HUES6 (cell line): ENCODE measurements around the gene COL12A1.

Source experiments
- H3K27ac ChIP-seq: 2 replicates; pipeline ENCODE4 v1.7.0; 2013; ENCODE audit warnings: low read depth, mild to moderate bottlenecking, low read length, inconsistent platforms
- H3K27me3 ChIP-seq: 2 replicates; pipeline ENCODE4 v1.6.1; 2013; ENCODE audit warnings: low read length; ENCODE audit not compliant: control insufficient read depth, insufficient read depth
- H3K36me3 ChIP-seq: 2 replicates; pipeline ENCODE4 v1.6.1; 2013; ENCODE audit warnings: low read length; ENCODE audit not compliant: control insufficient read depth, insufficient read depth
- H3K4me1 ChIP-seq: 2 replicates; pipeline ENCODE4 v1.6.1; 2013; ENCODE audit warnings: low read length; ENCODE audit not compliant: control insufficient read depth, insufficient read depth
- H3K4me3 ChIP-seq: 2 replicates; pipeline ENCODE4 v1.5.1; 2013; ENCODE audit warnings: low read depth, low read length
- H3K9ac ChIP-seq: one replicate; pipeline ENCODE4 v1.6.1; 2013; ENCODE audit warnings: mild to moderate bottlenecking, low read length
- H3K9me3 ChIP-seq: 2 replicates; pipeline ENCODE4 v1.6.1; 2013; ENCODE audit warnings: low read depth, low read length; ENCODE audit not compliant: control insufficient read depth, insufficient read depth

Gene COL12A1

DNA sequence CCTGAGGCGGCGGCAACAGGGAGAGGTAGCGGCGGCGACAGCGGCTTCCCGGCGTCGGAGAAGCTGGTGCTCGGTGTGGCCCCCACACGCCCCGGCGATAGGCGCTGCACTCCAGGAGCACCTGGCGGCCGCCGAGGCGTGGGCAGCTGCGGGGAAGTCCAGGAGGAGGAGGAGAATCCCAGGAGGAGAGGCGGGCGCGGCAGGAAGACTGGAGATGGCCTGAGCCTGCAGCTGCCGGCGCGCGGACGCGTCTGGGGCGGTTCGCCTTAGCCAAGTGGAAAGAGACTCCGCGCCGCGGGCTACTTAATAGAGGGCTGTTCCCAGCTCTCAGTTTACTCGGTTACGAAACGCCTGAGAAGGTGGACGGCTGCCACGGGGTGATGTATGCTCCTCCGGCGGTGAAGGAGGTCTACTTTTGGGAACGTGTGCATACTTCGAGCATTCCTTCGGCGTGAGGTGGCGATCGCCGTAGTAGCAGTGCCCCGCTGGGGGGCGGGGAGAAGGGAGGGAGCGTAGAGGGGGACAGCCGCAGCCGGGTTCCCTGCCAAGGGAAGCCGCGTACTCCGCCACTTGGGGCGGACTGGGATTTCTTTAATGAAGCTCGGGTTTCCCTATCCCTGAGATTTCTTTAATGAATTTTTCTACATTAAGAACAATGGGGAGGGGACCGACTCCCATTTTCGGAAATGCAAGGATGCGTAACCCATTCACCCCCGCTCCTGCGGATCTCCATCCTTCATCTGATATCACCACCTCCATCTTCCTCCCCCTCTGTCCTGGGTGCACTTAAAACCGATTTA lies at the start of gene COL12A1:
TSS of gene COL12A1 (minus strand) at position 278 of the 800 bp plus-strand sequence. CDS start 3,261 bp downstream, outside the sequence.
- Histone ChIP-seq H3K4me1 (peaks cover 28% of the 10 kb centered on the region), H3K4me3 (peak within 1 kb of the TSS; percentile 71), H3K27me3 (peaks cover 87% of the 10 kb centered on the region)

DNA sequence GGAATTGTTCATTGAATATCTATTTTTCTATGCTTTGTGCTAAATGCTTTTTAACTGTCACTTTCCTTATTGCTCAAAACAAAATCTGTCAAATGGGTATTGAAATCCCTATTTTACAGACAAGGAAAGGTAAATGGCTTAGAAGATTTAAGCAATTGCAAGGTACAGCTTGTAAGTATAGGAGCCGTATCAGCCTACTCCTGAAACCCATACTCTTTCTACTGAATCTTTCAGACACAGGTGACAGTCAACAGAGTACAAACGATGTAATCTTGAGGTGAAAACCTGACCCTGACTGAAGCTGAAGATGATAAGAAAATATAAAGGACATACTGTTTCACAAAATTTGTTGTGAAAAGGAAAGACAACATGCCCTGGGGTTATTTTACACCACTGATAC lies 44.7 kb upstream of the COL12A1 start:
- peaks cover 12% of the 10 kb centered on the region for H3K36me3 ChIP-seq
- H3K27ac ChIP-seq: peak overlapping the region; percentile 47; the same call in 1 of the 2 replicates
- peaks cover 33% of the 10 kb centered on the region for H3K4me1 ChIP-seq
- no peak overlapping the region for H3K9ac ChIP-seq
- no peaks in the 10 kb centered on the region for H3K27me3 ChIP-seq
- H3K4me3 ChIP-seq: no peak overlapping the region
- no peaks in the 10 kb centered on the region for H3K9me3 ChIP-seq

More for the DNA sequence above, at the start of gene COL12A1:
- Histone ChIP-seq H3K9me3 (no peaks in the 10 kb centered on the region), H3K9ac (peak within 1 kb of the TSS; percentile 39), H3K27ac (no peak within 1 kb of the TSS), H3K36me3 (no peaks in the 10 kb centered on the region)

GRCh38 chr6:75249837-75250236 lies 44.0 kb upstream of the COL12A1 start:
- H3K9me3 ChIP-seq: no peaks in the 10 kb centered on the region
- peak overlapping the region; percentile 16; the same call in 1 of the 2 replicates for H3K4me3 ChIP-seq
- H3K9ac ChIP-seq: no peak overlapping the region
- H3K27ac ChIP-seq: 0 out of 2 replicates have a peak overlapping the region, but pooled peaks have one; percentile 47
- H3K27me3 ChIP-seq: no peaks in the 10 kb centered on the region
- H3K36me3 ChIP-seq: peaks cover 6% of the 10 kb centered on the region; the same call in 1 of the 2 replicates
- H3K4me1 ChIP-seq: peaks cover 33% of the 10 kb centered on the region

DNA sequence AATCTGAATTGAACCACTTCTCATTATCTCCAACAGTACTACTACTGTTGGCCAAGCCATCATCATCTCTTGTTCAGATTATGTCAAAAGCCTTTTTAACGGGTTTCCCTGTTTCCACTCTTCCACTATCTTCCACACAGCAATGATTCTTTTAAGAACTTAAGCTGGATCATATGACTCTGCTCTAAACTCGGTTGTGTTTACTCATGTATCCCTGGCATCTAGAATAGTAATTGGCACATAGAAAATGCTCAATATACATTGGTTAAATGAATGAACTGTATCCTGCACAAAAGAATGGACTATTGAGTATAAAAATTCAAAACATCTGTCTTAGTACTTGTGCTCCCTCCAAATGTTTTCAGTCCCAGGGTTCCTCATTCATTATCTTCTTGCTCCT lies 40.5 kb upstream of the COL12A1 start:
- Histone ChIP-seq H3K4me3 (no peak overlapping the region), H3K9me3 (no peaks in the 10 kb centered on the region)

GRCh38 chr6:75244063-75244584 lies 38.3 kb upstream of the COL12A1 start:
- H3K27ac ChIP-seq: peak overlapping the region; percentile 24; the same call in 1 of the 2 replicates
- no peaks in the 10 kb centered on the region for H3K9me3 ChIP-seq
- peaks cover 6% of the 10 kb centered on the region; the same call in 1 of the 2 replicates for H3K4me1 ChIP-seq
- H3K9ac ChIP-seq: peak overlapping the region; percentile 79
- peak overlapping the region; percentile 93 for H3K4me3 ChIP-seq
- peaks cover 24% of the 10 kb centered on the region for H3K36me3 ChIP-seq
- no peaks in the 10 kb centered on the region for H3K27me3 ChIP-seq

More for the DNA sequence above, 40.5 kb upstream of the COL12A1 start:
- H3K27ac ChIP-seq: no peak overlapping the region
- no peak overlapping the region for H3K9ac ChIP-seq
- H3K27me3 ChIP-seq: no peaks in the 10 kb centered on the region
- H3K36me3 ChIP-seq: peaks cover 1% of the 10 kb centered on the region
- peaks cover 26% of the 10 kb centered on the region for H3K4me1 ChIP-seq

DNA sequence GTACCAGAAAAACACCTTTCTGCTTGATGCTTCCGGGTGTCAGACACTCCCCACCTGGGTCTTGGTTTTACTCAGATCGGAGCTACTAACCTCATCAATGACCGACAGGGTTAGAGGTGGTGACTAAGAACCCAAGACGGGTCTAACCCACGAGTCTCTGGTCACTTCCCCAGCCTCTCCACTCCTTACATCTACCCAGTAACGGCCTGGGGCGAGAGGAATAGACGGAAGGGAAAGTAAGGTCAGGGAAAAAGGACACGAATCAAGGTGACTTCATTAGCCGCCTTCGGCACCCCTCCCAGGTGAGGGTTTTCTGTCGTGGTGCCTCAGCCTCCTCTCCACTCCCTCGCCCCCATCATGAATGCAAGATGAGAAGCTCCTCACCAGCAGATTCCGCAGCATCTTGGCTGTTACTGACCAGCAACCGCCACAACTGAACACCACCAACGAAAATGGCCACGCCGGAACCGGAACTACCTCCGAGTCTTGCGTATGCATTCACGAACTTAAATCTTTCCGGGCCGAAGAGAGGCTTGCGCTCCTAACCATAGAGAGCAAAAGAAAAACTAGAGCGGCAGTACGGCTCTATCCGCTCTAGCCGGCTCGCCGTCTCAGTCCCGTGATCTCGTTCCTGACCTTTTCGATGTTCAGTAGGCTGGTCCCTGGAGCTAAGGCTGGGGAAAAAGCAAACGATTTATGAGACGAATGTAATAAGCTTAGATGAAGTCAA lies 37.6 kb upstream of the COL12A1 start, which contains the start of gene COX7A2:
TSS of gene COX7A2 (minus strand) at position 469 of the 730 bp plus-strand sequence. CDS start at position 402, 67 bp downstream.
- Histone ChIP-seq H3K36me3 (peaks cover 29% of the 10 kb centered on the region), H3K27ac (peak within 1 kb of the TSS; percentile 45; the same call in 1 of the 2 replicates), H3K9ac (peak within 1 kb of the TSS; percentile 89), H3K4me3 (peak within 1 kb of the TSS; percentile 93), H3K9me3 (no peaks in the 10 kb centered on the region), H3K4me1 (peaks cover 6% of the 10 kb centered on the region; the same call in 1 of the 2 replicates), H3K27me3 (no peaks in the 10 kb centered on the region)

DNA sequence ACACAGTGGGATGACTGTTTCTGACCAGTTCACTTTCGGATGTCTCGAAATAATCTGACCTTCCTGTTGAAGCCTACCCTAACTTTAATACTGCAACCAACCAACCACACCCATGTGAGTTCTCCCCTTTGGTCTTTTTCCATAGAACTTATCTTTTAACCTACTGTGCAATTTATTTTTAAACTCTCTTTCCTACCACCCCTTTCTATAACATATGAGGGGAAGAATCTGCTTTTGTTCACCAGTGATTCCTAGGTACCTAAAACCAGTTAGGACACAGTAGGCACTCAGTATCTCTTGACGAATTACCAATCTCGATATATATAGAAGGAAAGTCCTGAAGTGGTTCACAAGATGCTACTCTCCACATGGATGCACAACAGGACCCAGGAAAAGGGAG lies 30.8 kb upstream of the COL12A1 start:
- Histone ChIP-seq H3K4me3 (no peak overlapping the region), H3K4me1 (0 out of 2 replicates have a peak, but pooled peaks cover 13% of the 10 kb centered on the region), H3K9me3 (no peaks in the 10 kb centered on the region), H3K27me3 (no peaks in the 10 kb centered on the region), H3K36me3 (peaks cover 44% of the 10 kb centered on the region), H3K27ac (no peak overlapping the region), H3K9ac (no peak overlapping the region)

DNA sequence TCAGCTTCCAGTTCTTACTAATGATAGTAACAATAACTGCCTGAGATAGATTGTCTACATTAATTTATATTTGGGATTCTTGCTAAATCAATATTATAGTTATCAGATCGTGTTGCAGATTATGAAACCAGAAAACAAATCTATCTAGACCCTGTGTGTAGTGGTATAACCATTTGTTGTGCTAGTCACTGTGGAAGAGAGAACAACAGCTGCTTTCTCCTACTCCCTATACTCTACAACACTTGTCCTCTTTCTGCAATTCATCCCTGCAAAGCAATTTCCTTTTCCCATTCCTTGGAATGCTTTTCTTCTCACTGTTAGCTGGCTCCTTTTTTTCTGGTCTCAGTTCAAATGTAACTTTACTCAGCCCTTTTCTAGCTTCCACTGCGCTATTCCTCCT lies 29.4 kb upstream of the COL12A1 start:
- H3K4me1 ChIP-seq: peaks cover 21% of the 10 kb centered on the region
- H3K9me3 ChIP-seq: no peaks in the 10 kb centered on the region
- peaks cover 31% of the 10 kb centered on the region for H3K36me3 ChIP-seq
- no peak overlapping the region for H3K27ac ChIP-seq
- H3K4me3 ChIP-seq: no peak overlapping the region
- H3K27me3 ChIP-seq: no peaks in the 10 kb centered on the region
- H3K9ac ChIP-seq: no peak overlapping the region

DNA sequence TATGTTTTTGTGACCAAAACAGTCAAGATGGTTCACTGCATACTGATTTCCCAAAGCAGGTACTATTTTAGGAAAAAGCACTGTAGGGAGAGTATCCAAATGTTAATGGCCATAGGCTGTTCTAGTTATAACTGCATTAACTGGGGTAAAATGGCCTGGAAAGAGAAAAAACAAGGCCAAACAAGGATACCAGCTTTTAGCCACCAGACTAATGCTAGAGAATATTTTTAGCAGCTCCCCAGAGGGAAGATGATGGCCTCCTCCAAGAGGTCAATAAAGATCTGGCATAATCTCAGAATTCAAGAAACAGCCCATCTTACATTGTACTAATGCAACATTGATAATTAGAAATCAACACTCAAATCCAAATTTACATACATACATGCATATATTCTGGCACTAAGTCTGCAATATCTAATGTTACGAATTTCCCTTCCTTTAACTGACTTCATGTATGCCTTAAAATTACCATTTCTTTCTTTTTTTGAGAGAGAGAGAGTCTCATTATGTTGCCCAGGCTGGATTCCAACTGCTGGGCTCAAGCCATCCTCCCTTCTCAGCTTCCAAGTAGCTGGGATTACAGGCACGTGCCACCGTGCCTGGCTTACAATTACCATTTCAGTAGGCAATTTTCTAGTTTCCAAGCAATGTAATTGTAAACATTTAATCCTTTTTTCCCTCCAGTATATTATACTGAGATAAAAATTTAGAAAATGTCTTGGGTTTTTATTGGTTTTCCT lies 28.4 kb upstream of the COL12A1 start:
- Histone ChIP-seq H3K36me3 (peaks cover 22% of the 10 kb centered on the region), H3K4me3 (no peak overlapping the region), H3K9me3 (no peaks in the 10 kb centered on the region), H3K27ac (no peak overlapping the region), H3K9ac (no peak overlapping the region), H3K4me1 (peaks cover 23% of the 10 kb centered on the region), H3K27me3 (no peaks in the 10 kb centered on the region)

DNA sequence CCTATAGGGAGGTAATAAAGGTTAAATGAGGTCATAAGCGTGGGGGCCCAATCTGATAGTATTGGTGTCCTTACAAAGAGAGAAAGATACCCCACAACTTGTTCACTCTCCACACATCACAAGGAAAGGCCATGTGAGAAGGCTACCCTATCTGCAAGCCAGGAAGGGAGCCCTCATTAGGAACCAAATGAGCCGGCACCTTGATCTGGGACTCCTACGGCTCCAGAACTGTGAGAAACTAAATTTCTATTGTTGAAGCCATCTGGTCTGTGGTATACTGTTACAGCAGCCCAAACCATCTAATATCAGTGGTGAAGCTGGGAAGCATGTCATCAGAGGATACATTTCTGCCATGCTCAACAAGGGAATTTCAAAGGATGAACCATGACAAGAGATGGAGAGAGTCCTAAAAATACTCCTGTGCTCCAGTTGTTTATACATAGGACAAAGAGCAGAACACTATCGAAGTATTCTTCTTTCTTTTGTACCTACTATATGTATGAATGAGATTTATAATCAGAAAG lies 27.3 kb upstream of the COL12A1 start:
- no peaks in the 10 kb centered on the region for H3K9me3 ChIP-seq
- H3K4me3 ChIP-seq: no peak overlapping the region
- H3K27me3 ChIP-seq: no peaks in the 10 kb centered on the region
- H3K9ac ChIP-seq: no peak overlapping the region
- peaks cover 15% of the 10 kb centered on the region for H3K36me3 ChIP-seq
- H3K27ac ChIP-seq: no peak overlapping the region
- H3K4me1 ChIP-seq: peaks cover 23% of the 10 kb centered on the region
